MCF 10A (cell line): ENCODE measurements around the gene ARPC5. TPM values are rescaled to one million over a fixed set of nuclear protein-coding genes. Genes with fewer than 3 reads are reported as not detected.

Experiments
- BruUV-seq: library from RNA; stranded (reverse); fragments of 400-500 nt; replicated peaks from 2 replicates; lab custom pipeline; 2021; lab: Mats Ljungman, UMichigan
- CTCF ChIA-PET: fragments of 300-600 bp; sonication (Branson Sonifier 250); formaldehyde crosslinking; extraction: SDS; loops from one replicate; lab custom pipeline; 2021; ENCODE audit warnings: antibody characterized with exemption, inconsistent platforms; lab: Yijun Ruan, JAX
- POLR2A ChIA-PET: fragments of 300-600, 350-650 bp; sonication (Branson Sonifier 250); formaldehyde crosslinking; extraction: SDS; loops from one replicate; lab custom pipeline; 2020; ENCODE audit warnings: antibody characterized with exemption, inconsistent platforms; lab: Yijun Ruan, JAX
- DNase-seq: peaks from one replicate; pipeline ENCODE4 v3.0.0-alpha.2; 2018; ENCODE audit not compliant: unreplicated experiment
- H3K27ac Mint-ChIP-seq: one replicate; pipeline ENCODE4 v1.8.0; 2022; ENCODE audit warnings: mild to moderate bottlenecking, low read depth, mixed read lengths; ENCODE audit not compliant: unreplicated experiment
- H3K27me3 Mint-ChIP-seq: one replicate; pipeline ENCODE4 v1.8.0; 2022; ENCODE audit warnings: mixed read lengths; ENCODE audit not compliant: insufficient read depth, unreplicated experiment
- H3K36me3 Mint-ChIP-seq: one replicate; pipeline ENCODE4 v1.8.0; 2022; ENCODE audit warnings: mild to moderate bottlenecking, moderate library complexity, mixed read lengths; ENCODE audit not compliant: insufficient read depth, unreplicated experiment
- H3K4me1 Mint-ChIP-seq: one replicate; pipeline ENCODE4 v1.8.0; 2022; ENCODE audit warnings: mixed read lengths; ENCODE audit not compliant: insufficient read depth, unreplicated experiment
- H3K4me3 Mint-ChIP-seq: one replicate; pipeline ENCODE4 v1.8.0; 2022; ENCODE audit warnings: mild to moderate bottlenecking, moderate library complexity, mixed read lengths; ENCODE audit not compliant: unreplicated experiment
- H3K9me3 Mint-ChIP-seq: one replicate; pipeline ENCODE4 v1.8.0; 2022; ENCODE audit warnings: mixed read lengths; ENCODE audit not compliant: unreplicated experiment
- intact Hi-C: fragments of 100-400 bp; cut with micrococcal nuclease; formaldehyde crosslinking; loops from 2 replicates; pipeline ENCODE4 v1.14.1; 2022
- total RNA-seq: library from RNA; stranded (reverse); gene quantifications from 2 replicates; pipeline ENCODE4 v1.2.3, GENCODE V29; 2022
- TF ChIP-seq, protein P1 (sequence below): fragments of 200-600 bp; IDR thresholded peaks from one replicate; pipeline ENCODE4 v1.8.0; 2022; ENCODE audit warnings: antibody characterized with exemption, mild to moderate bottlenecking; ENCODE audit not compliant: unreplicated experiment

Gene ARPC5
- total RNA-seq, 1 experiment from 2014 or later, result 195 TPM

DNA sequence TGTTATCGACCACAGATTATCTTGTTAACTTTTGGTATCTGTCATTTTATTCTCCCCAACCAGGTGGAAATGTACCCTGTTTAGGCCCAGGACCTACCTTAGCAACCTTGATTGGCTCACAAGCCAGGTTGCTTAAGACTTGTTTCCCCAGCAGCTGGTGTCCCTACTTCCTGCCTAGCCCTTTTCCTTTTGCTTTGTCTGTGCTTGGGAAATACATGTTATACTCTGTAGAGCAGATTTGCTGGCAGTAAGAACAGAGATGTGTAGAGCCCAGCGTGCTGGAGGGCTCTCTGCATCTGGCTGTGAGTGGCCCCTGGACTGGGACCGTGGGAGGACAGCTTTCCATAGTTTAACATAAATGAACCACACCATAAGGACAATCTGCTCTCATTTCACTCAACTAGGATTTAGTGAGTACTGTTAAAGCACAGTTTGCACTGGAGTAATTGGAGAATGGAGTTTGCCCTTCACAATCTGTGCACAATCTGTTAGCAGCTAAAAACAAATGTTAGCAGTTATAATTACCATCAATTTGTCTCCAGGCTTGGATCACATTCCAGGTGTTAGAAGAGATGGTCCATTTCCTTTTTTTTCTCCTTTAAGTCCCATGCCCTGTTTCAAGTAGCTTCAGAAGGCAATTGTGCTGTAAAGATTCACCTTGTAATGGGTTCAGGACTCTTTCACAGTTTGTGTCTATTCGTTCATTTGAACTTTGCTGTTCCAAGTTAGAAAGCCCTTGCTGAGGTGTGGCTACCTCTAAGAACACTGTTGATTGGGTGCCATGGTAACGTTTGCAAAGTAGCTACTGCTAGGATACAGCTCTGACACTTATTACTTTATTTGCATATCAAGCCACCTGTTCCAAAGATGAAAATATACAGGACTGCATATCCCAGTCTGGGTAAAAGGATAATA, 17.2 kb upstream of the ARPC5 start, which contains the start of gene APOBEC4:
TSS of gene APOBEC4 (minus strand) at position 770 of the 915 bp plus-strand sequence. CDS start 4,535 bp downstream, outside the sequence.
- BruUV-seq, result no TSS peak
- Mint-ChIP-seq H3K4me3 (no peak within 1 kb of the TSS), H3K27me3 (no peaks in the 10 kb centered on the region), H3K27ac (no peak within 1 kb of the TSS), H3K9me3 (no peaks in the 10 kb centered on the region), H3K4me1 (peaks cover 19% of the 10 kb centered on the region), H3K36me3 (no peaks in the 10 kb centered on the region)
- CTCF ChIA-PET, result interaction anchor here (0.8 to 6.2 kb wide), 6 partner anchors 13 to 279 kb away, joined by 3 to 225 read pairs (median 5); no protein-coding TSS in a partner anchor
- POLR2A ChIA-PET, result interaction anchor here (0.6 to 3.9 kb wide), 5 partner anchors 17 to 1239 kb away, joined by 3 to 36 read pairs (median 3); partner anchors contain the start of gene ARPC5
- TF ChIP-seq, protein P1, sequence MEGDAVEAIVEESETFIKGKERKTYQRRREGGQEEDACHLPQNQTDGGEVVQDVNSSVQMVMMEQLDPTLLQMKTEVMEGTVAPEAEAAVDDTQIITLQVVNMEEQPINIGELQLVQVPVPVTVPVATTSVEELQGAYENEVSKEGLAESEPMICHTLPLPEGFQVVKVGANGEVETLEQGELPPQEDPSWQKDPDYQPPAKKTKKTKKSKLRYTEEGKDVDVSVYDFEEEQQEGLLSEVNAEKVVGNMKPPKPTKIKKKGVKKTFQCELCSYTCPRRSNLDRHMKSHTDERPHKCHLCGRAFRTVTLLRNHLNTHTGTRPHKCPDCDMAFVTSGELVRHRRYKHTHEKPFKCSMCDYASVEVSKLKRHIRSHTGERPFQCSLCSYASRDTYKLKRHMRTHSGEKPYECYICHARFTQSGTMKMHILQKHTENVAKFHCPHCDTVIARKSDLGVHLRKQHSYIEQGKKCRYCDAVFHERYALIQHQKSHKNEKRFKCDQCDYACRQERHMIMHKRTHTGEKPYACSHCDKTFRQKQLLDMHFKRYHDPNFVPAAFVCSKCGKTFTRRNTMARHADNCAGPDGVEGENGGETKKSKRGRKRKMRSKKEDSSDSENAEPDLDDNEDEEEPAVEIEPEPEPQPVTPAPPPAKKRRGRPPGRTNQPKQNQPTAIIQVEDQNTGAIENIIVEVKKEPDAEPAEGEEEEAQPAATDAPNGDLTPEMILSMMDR, result no peak
- intact Hi-C loops, result no loop called here
- DNase-seq, result peak; percentile 31

DNA sequence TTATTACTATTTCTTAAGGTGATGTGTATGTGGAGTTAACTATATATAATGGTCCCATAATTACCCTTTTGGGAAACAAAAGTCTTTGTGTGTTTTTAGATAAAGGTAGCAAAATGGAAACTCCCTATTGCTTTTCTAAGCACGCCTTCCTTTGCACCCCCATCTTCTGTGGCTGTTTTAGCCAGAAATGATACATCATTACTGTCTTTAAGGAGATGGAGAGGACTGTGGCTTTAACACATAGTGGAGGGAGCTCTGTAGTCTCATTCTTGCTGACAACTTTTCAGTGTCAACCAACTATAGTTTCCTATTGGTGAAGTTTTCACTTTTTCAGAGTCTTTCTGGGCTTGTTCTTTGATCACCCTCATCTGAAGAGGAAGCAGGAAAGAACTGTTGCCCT, 16.5 kb upstream of the ARPC5 start:
- peaks cover 19% of the 10 kb centered on the region for H3K4me1 Mint-ChIP-seq
- no peak for DNase-seq
- POLR2A ChIA-PET, result interaction anchor here (0.6 to 1.6 kb wide), 3 partner anchors 16 to 264 kb away, joined by 3 read pairs; partner anchors contain the start of gene ARPC5
- intact Hi-C loops, result no loop called here
- no peak overlapping the region for H3K4me3 Mint-ChIP-seq
- TF ChIP-seq, protein P1, result no peak
- no peaks in the 10 kb centered on the region for H3K36me3 Mint-ChIP-seq
- CTCF ChIA-PET, result interaction anchor here (0.6 to 6.2 kb wide), 4 partner anchors 12 to 263 kb away, joined by 3 to 225 read pairs (median 96); no protein-coding TSS in a partner anchor
- no peak overlapping the region for H3K27ac Mint-ChIP-seq
- no peaks in the 10 kb centered on the region for H3K27me3 Mint-ChIP-seq
- no TSS peak for BruUV-seq
- no peaks in the 10 kb centered on the region for H3K9me3 Mint-ChIP-seq

DNA sequence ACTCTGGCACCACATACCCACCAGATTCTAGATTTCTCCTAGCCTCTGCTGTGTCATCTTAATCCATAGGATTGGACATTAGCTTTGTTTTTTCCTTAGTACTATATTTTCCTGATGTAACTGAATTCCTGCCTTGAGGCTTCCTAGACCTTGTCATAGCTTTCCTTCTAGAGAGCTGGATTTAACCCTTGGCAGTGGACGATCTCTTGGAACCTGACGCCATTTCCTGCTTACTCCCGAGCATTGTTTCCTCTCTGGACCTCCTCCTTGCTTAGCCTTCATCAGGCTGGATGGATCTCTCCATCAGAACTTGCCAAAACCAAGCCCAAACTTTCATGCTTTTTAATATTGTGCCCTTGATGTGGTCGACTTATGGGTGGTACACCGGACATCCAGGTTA, 16.0 kb upstream of the ARPC5 start:
- H3K4me3 Mint-ChIP-seq, result no peak overlapping the region
- H3K27me3 Mint-ChIP-seq, result no peaks in the 10 kb centered on the region
- ChIA-PET POLR2A (interaction anchor here (1.0 to 1.6 kb wide), 2 partner anchors 16 to 264 kb away, joined by 3 read pairs; no protein-coding TSS in a partner anchor), CTCF (interaction anchor here (0.5 to 6.2 kb wide), 5 partner anchors 11 to 273 kb away, joined by 3 to 225 read pairs (median 4); no protein-coding TSS in a partner anchor)
- H3K9me3 Mint-ChIP-seq, result no peaks in the 10 kb centered on the region
- intact Hi-C loops, result no loop called here
- no peak for DNase-seq
- no peaks in the 10 kb centered on the region for H3K36me3 Mint-ChIP-seq
- H3K27ac Mint-ChIP-seq, result no peak overlapping the region
- TF ChIP-seq, protein P1, result no peak
- peaks cover 19% of the 10 kb centered on the region for H3K4me1 Mint-ChIP-seq
- BruUV-seq, result no TSS peak

DNA sequence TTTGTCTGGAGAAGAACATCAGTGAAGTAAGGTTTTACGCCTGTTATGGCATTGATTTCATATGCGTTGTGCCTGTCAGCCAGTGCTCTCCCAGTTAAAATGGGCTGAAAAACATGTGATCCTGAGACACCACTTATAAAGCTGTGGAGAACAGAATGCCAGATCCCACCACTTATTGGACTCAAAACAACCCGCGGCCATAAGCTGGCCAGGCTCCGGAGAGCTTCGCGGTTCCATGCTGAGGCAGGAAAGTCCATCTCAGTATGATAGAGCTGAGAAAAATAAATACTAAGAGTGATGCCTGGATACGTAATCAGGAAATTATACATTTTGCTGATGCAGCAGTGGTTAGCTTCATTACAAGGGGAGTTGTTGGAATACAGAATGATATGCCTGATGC, 12.5 kb upstream of the ARPC5 start:
- POLR2A ChIA-PET, result interaction anchor here (0.6 to 1.2 kb wide), 4 partner anchors 12 to 266 kb away, joined by 3 read pairs; partner anchors contain the start of gene ARPC5
- CTCF ChIA-PET, result interaction anchor here (0.6 to 7.1 kb wide), 6 partner anchors 8 to 268 kb away, joined by 3 to 48 read pairs (median 16); no protein-coding TSS in a partner anchor

More for the DNA sequence above, 12.5 kb upstream of the ARPC5 start:
- H3K27ac Mint-ChIP-seq, result no peak overlapping the region
- no peak for DNase-seq
- no peaks in the 10 kb centered on the region for H3K9me3 Mint-ChIP-seq
- no TSS peak for BruUV-seq
- TF ChIP-seq, protein P1, result no peak
- H3K4me1 Mint-ChIP-seq, result peaks cover 8% of the 10 kb centered on the region
- intact Hi-C loops, result no loop called here
- H3K4me3 Mint-ChIP-seq, result no peak overlapping the region
- no peaks in the 10 kb centered on the region for H3K27me3 Mint-ChIP-seq
- H3K36me3 Mint-ChIP-seq, result no peaks in the 10 kb centered on the region
